ENCODE results near the gene CCDC8.
"Not testable (repeated sequence)": the region's sequence is repeated elsewhere in the genome, so short reads cannot be mapped to it uniquely, and the experiment has no call there.

The CCDC8 gene

GRCh38 chr19:46378268-46378667 lies 35.1 kb downstream of the CCDC8 start:
- no peak for DNase-seq

- DNase-seq, result no peak
These were observed 36.9 kb downstream of the CCDC8 start for GRCh38 chr19:46376241-46377153.

- not testable (repeated sequence) for DNase-seq
These were observed 37.8 kb downstream of the CCDC8 start for GRCh38 chr19:46375476-46376067.

GRCh38 chr19:46374536-46375475 lies 38.6 kb downstream of the CCDC8 start:
- DNase-seq, result no peak

- DNase-seq, result no peak
These were observed 39.6 kb downstream of the CCDC8 start for GRCh38 chr19:46373491-46374359.

- DNase-seq, result no peak
These were observed 40.4 kb downstream of the CCDC8 start for GRCh38 chr19:46372901-46373490.

GRCh38 chr19:46371371-46371901 lies 41.9 kb downstream of the CCDC8 start:
- no peak for DNase-seq

- DNase-seq, result no peak
These were observed 43.5 kb downstream of the CCDC8 start for GRCh38 chr19:46369817-46370216.

GRCh38 chr19:46368116-46368515 lies 45.2 kb downstream of the CCDC8 start:
- no peak for DNase-seq

GRCh38 chr19:46367426-46367825 lies 45.9 kb downstream of the CCDC8 start:
- no peak for DNase-seq

GRCh38 chr19:46366620-46367292 lies 46.6 kb downstream of the CCDC8 start:
- DNase-seq, result no peak

GRCh38 chr19:46365561-46365960 lies 47.8 kb downstream of the CCDC8 start:
- DNase-seq, result no peak

- DNase-seq, result no peak
These were observed 49.0 kb downstream of the CCDC8 start for GRCh38 chr19:46364359-46364758.

GRCh38 chr19:46361915-46362314 lies 51.4 kb downstream of the CCDC8 start:
- no peak for DNase-seq

Measured in activated CD4-positive, alpha-beta T cell treated with anti-CD3 and anti-CD28 coated beads for 4 hours (primary cell).